Muscle layer of duodenum (tissue), 2 donors: Measurements from ENCODE around the gene TMEM151A.
"Not testable (repeated sequence)": the region's sequence is repeated elsewhere in the genome, so short reads cannot be mapped to it uniquely, and the experiment has no call there.

Experiments
- H3K27ac ChIP-seq: one replicate; pipeline ENCODE4 v1.7.0; 2013; ENCODE audit warnings: mild to moderate bottlenecking, low read length
- H3K27me3 ChIP-seq: one replicate; pipeline ENCODE4 v1.7.0; 2013; ENCODE audit warnings: low read depth, mild to moderate bottlenecking, control low read depth, low read length
- H3K36me3 ChIP-seq, 2 donors: one replicate each; pipeline ENCODE4 v1.7.0; 2013; ENCODE audit warnings: low read length in 2 of 2, control low read depth in 1 of 2, mild to moderate bottlenecking in 1 of 2; ENCODE audit not compliant: insufficient read depth in 2 of 2, control insufficient read depth in 1 of 2
- H3K4me1 ChIP-seq, 2 donors: one replicate each; pipeline ENCODE4 v1.7.0; 2013; ENCODE audit warnings: low read length in 2 of 2, mild to moderate bottlenecking in 2 of 2, control low read depth in 1 of 2, moderate library complexity in 1 of 2; ENCODE audit not compliant: insufficient read depth in 2 of 2, control insufficient read depth in 1 of 2
- H3K4me3 ChIP-seq, 2 donors: one replicate each; pipeline ENCODE4 v1.7.0; 2013; ENCODE audit warnings: low read length in 2 of 2, low read depth in 1 of 2, mild to moderate bottlenecking in 1 of 2
- H3K9me3 ChIP-seq, 2 donors: one replicate each; pipeline ENCODE4 v1.7.0; 2013; ENCODE audit warnings: low read length in 2 of 2, control low read depth in 1 of 2, mild to moderate bottlenecking in 1 of 2; ENCODE audit not compliant: control insufficient read depth in 1 of 2
- donor health status: healthy.

TMEM151A gene

DNA sequence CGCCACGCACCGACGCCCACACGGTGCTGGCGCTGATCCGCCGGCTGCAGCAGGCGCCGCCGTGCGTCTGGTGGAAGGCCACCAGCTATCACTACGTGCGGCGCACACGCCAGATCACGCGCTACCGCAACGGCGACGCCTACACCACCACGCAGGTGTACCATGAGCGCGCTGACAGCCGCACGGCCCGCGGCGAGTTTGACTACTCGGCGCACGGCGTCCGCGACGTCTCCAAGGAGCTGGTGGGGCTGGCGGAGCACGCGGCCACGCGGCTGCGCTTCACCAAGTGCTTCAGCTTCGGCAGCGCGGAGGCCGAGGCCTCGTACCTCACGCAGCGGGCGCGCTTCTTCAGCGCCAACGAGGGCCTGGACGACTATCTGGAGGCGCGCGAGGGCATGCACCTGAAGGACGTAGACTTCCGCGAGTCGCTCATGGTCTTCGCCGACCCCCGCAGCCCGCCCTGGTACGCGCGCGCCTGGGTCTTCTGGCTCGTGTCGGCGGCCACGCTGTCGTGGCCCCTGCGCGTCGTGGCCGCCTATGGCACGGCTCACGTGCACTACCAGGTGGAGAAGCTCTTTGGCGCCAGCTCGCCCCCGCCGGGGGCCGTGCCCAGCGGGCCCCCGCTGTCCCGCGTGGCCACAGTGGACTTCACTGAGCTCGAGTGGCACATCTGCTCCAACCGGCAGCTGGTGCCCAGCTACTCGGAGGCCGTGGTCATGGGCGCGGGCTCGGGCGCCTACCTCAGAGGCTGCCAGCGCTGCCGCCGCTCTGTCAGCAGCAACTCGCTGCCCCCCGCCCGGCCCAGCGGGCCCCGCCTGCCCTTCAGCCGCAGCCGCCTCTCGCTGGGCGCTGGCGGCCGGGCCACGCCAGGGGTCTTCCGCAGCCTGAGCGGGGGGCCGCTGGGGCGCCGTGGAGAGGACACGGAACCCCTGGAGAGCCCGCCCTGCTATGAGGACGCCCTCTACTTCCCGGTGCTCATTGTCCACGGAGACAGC, 3.2 kb downstream of the TMEM151A start:
- Histone ChIP-seq H3K27me3 (peaks cover 21% of the 10 kb centered on the region), H3K36me3 (no peaks in the 10 kb centered on the region), H3K27ac (no peak overlapping the region)

DNA sequence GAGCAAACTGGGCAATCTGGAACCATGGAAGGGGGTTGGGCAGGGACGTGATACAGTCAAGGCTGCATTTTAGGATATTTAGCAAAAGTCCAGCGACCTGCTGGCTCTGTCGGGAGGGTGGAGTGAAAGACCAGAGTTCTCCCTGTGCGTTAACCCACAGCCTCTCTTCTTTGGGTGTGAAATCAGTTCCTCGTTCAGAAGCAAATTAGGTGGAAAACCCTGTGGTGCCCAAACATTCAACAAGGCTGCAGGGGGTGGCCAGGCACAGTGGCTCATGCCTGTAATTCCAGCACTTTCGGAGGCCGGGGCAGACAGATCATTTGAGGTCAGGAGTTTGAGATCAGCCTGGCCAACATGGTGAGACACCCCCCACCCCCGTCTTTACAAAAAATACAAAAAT, 5.9 kb downstream of the TMEM151A start:
- no peak overlapping the region for H3K4me3 ChIP-seq
- H3K9me3 ChIP-seq = no peaks in the 10 kb centered on the region
- no peaks in the 10 kb centered on the region for H3K36me3 ChIP-seq
- H3K27ac ChIP-seq = no peak overlapping the region
- no peaks in the 10 kb centered on the region for H3K4me1 ChIP-seq
- H3K27me3 ChIP-seq = peaks cover 12% of the 10 kb centered on the region

More for the DNA sequence above, 3.2 kb downstream of the TMEM151A start:
- H3K4me3 ChIP-seq = no peak overlapping the region
- no peaks in the 10 kb centered on the region for H3K9me3 ChIP-seq
- peaks cover 2 to 9% of the 10 kb centered on the region in 2 donors for H3K4me1 ChIP-seq

DNA sequence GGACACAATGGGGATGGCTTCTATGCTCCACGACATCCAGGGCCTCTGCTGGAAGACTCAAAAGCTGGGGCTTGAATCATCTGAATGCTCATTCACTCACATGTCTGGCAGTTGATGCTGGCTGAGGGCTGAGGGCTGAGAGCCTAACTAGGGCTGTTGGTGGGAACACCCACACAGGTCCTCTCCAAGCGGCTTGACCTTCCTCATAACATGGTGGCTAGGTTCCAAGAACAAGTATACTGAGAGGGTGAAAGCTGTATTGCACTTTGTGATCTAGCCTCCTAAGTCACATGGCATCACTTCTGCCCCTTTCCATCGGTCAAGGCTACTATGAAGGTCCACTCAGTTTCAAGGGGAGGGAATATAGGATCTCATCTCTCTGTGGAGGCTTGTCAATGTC, 7.5 kb downstream of the TMEM151A start:
- no peaks in the 10 kb centered on the region for H3K4me1 ChIP-seq
- no peaks in the 10 kb centered on the region for H3K9me3 ChIP-seq
- no peaks in the 10 kb centered on the region for H3K27me3 ChIP-seq
- H3K27ac ChIP-seq = no peak overlapping the region
- H3K4me3 ChIP-seq = no peak overlapping the region
- no peaks in the 10 kb centered on the region for H3K36me3 ChIP-seq

DNA sequence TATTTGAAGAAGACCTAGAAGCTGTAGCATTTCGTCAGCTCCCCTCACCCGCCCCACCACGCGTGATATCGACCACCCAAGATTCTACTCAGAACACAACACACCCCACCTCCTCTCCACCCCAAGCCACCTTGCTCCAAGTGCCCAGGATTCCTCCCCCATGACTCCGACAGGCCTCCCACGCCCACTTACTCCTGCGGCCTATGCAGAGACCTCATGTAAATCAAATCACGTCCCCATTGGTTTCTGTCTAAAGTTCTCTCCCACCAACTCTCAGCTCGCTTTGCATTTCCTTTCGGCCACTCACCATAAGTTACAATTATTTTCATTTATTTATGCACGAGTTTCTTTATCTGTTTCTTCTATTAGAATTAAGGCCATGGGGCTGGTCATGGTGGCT, 11.0 kb downstream of the TMEM151A start:
- Histone ChIP-seq H3K27me3 (no peaks in the 10 kb centered on the region), H3K4me3 (no peak overlapping the region), H3K9me3 (no peaks in the 10 kb centered on the region), H3K4me1 (no peaks in the 10 kb centered on the region), H3K36me3 (no peaks in the 10 kb centered on the region), H3K27ac (no peak overlapping the region)

DNA sequence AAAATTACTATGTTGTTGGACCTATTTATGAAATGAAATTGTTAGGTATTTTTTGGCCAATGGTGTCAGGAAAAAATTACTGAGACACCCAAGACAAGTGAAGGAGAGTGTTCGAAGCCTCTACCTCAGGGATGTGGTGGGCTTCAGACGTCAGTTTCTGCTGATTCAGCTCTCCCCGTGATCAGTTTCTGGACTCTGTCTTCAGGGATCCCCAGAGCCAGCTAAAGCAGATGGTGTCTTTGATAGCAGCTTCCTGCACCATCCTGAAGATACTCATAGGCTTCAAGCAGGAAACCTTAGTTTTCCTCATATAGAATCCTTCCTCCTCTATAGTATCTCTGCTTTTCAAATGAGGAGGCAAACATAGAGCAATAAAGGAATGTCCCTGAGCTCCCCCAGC, 17.8 kb downstream of the TMEM151A start:
- Histone ChIP-seq H3K36me3 (no peaks in the 10 kb centered on the region), H3K27me3 (no peaks in the 10 kb centered on the region), H3K27ac (no peak overlapping the region), H3K4me1 (peaks cover 0 to 22% of the 10 kb centered on the region in 2 donors), H3K9me3 (no peaks in the 10 kb centered on the region), H3K4me3 (no peak overlapping the region)

DNA sequence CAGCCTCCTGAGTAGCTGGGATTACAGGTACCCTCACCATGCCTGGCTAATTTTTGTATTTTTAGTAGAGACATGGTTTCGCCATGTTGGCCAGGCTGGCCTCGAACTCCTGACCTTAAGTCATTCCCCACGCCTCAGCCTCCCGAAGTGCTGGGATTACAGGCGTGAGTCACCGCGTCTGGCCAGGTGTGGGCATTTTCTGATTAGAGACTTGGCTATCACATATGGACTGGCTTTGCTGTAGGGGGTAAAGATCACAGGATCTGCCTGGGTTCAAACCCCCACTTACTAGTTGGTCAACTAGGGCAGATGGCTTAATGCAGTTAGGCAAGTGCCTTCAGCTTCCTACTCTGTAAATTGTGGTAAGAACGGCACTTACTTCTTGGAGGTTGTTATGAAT, 18.6 kb downstream of the TMEM151A start:
- Histone ChIP-seq H3K4me1 (peaks cover 0 to 30% of the 10 kb centered on the region in 2 donors), H3K27me3 (no peaks in the 10 kb centered on the region), H3K27ac (no peak overlapping the region), H3K4me3 (no peak overlapping the region), H3K9me3 (no peaks in the 10 kb centered on the region), H3K36me3 (no peaks in the 10 kb centered on the region)

DNA sequence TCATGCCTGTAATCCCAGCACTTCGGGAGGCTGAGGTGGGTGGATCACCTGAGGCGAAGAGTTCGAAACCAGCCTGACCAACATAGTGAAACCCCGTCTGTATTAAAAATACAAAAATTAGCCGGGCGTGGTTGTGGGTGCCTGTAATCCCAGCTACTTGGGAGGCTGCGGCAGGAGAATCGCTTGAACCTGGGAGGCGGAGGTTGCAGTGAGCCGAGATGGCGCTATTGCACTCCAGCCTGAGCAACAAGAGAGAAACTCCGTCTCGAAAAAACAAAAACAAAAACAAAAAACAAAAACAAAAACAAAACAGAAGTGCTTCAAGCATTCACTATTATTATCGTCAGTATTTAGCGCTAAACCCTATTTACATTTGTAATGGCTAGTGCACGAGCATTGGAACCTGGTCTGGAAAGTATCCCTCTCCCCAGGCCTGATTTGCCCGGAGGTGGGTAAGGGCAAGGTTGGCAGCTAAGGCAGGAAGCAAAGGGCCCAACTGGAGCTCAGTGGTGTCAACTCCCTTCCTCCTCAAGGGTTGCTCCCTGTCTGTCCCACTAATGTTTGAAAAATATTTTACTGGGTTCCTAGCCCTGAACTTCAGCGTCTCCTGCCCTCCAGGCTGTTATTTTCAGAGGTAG, 19.2 kb downstream of the TMEM151A start:
- H3K4me3 ChIP-seq, H3K9me3 ChIP-seq, H3K27ac ChIP-seq, H3K36me3 ChIP-seq, H3K27me3 ChIP-seq: not testable (repeated sequence)
- peaks cover 0 to 36% of the 10 kb centered on the region in 2 donors for H3K4me1 ChIP-seq

DNA sequence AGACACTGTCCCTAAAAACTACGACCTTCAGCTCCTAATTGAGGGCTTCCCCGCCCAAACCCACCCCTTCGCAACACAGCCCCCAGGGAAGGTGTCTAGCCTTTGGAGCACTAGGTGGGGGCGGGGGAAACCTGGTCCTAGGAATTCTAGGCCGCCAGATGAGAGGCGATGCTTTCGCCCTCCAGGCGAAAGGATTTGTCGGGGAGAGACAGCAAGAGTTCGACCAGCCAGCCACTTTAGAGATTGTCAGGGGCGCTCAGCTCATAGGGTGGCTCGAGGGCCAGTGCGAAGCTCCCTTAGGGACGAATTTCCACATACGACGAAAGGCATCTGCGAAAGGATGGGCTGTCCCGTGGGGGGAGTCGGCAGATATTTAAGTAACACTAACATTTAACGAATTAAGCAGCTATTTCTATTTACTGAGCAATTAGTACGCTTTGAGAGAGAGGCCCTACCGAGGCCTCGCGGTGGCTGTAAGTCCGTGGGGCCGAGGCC, 19.8 kb downstream of the TMEM151A start:
- Histone ChIP-seq H3K4me1 (peaks cover 0 to 42% of the 10 kb centered on the region in 2 donors), H3K4me3 (peak overlapping the region; percentile 70 to 75)

DNA sequence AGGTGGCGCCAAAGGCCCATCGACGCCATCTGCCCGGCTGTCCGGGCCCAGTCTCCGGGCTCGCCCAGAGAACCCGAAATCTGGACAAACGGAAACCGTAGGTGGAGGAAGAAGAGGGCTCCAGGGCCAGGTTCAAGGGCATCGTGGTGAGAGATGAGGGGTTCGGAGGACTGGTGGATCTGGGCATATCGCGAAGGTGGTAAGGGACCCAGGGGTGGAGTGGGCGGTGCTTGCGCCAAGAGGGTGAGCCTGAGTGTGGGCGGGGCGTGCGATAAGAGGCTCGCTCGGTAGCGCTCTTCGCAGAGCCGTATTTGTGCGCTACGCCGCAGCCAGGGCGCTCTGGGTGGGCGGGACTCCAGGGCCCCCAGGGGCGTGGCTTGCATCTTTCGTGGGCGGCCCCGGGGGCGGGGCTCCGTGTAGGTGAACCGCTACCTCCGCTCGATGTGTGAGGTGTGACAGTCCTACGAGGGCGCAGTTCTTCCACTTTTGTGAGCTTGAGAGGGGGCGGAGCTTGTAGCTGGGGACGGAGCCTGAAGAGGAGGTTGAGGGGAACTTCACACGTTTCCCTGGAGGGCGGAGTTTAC, 20.4 kb downstream of the TMEM151A start:
- Histone ChIP-seq H3K27me3 (no peaks in the 10 kb centered on the region), H3K27ac (peak overlapping the region; percentile 82), H3K36me3 (no peaks in the 10 kb centered on the region), H3K4me1 (peaks cover 0 to 47% of the 10 kb centered on the region in 2 donors), H3K9me3 (no peaks in the 10 kb centered on the region), H3K4me3 (peak overlapping the region; percentile 70 to 75)

More for the DNA sequence above, 19.8 kb downstream of the TMEM151A start:
- H3K27me3 ChIP-seq = no peaks in the 10 kb centered on the region
- no peaks in the 10 kb centered on the region for H3K36me3 ChIP-seq
- no peaks in the 10 kb centered on the region for H3K9me3 ChIP-seq
- H3K27ac ChIP-seq = peak overlapping the region; percentile 82

DNA sequence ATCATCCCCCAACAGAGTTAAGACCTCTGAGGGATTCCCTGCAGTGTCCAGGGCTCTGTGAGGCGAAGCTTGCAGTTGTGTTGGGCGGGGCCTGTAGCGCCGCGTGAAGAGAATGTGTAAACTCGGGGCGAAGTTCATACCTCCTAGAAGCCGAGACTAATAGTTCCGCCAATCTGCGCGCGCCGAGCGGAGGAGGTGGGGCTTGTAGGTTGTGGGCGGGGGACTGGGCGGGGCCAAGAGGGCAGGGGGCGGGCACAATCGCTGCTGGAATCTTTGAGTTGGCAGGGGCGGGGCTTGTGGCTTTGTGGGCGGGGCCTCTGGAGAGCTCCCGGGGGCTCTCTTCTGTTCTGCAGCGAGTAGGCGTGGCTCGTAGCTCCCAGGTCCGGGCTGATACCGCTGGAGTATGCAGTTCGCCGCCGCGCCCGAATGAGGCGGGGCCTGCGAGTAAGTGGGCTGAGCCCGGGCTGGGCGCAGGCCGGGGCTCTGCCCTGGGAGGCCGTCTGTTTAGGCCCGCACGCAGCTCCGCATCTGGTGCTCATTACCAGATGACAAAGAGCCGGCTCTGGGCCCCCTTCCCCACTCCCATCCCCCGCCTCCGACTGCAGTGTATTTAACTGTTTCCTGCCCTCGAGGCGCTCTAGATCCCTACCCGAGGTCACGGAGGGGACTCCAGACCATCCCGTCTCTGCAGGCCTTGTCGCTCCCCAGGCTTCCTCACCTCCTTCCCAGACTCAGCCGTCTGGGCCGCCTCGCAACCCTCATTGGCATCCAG, 21.0 kb downstream of the TMEM151A start:
- H3K9me3 ChIP-seq = no peaks in the 10 kb centered on the region
- H3K36me3 ChIP-seq = no peaks in the 10 kb centered on the region
- no peaks in the 10 kb centered on the region for H3K27me3 ChIP-seq
- H3K4me1 ChIP-seq = peaks cover 5 to 54% of the 10 kb centered on the region in 2 donors
- H3K4me3 ChIP-seq = peak overlapping the region; percentile 70 to 75
- H3K27ac ChIP-seq = peak overlapping the region; percentile 82
